CMK (cell line): ENCODE data around the gene CASS4.

Experiments
- DNase-seq: peaks from one replicate; pipeline ENCODE4 v3.0.0-alpha.2; 2010; ENCODE audit warnings: low read depth

Gene CASS4

DNA sequence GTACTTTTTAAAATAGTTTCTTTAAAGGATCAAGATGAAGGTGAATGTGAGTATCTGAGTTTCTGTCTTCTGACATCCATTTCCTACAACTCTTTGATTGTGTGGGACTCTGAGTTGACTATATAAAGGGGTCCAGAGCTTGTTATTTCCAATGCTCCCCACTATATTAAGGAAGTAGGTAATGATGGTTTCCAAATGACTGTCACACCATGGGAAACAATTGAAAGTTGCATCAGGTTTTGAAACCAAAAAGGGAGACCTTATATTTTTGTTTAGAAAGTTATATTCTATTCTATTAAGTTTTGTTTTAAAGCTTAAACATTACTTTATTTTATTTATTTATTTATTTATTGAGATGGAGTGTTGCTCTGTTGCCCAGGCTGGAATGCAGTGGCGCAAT is 11.2 kb downstream of the CASS4 start:
- DNase-seq, result no peak

DNA sequence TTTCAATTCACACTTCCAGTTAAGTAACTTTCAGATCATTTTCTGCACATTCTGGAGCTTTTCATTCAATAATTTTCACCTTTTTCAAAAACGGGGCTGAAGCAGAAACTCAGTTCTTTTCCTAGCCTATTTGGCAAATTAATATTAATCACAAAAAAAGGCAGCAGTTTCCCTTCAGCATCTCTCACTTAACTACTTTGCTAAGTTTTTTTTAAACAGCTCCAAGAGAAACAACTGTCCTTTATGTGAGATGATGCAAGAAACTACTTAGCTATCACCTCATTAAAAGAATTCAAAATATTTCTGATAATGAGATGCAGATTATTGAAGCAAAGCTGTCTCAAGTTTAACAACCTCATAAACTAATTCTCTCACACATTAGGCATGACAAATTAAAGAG is 11.8 kb downstream of the CASS4 start:
- DNase-seq, result no peak

DNA sequence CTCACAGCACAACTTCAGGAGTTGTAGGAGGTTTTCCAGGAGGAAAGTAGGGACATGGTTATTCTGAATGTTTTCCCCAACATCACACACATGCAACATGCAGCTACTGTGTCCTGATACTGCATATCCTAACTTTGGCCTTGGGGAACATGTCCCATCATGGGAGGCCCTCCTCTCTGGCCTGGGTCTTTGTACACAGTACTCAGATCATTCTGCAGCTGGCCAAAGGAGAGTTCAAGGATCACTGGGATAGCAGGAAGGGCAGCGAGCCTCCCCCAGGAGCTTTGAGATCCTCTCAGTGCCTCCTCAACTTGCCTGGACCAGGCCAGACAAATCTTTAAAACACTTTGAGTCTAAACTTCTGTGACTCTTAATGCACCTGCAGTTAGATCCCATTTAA is 12.9 kb downstream of the CASS4 start:
- DNase-seq, result no peak

DNA sequence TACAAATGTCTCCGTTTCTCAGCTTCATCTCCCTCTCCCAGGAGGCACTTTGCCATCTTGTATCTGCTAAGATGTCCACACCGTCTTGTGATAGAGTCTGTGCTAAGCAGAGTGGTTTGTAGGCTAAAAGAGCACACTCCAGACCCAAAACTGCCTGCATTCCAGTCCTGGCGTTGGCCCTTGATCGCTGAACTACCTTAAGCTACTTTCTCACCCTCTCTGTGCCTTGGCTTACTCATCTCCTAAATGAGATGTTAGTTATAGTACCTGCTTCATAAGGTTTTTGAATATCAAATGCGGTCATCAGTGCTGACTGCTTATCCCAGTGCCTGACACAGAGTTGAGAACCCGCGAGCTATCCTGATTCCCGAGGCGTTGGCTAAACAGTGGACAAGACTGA is 14.0 kb downstream of the CASS4 start:
- no peak for DNase-seq

DNA sequence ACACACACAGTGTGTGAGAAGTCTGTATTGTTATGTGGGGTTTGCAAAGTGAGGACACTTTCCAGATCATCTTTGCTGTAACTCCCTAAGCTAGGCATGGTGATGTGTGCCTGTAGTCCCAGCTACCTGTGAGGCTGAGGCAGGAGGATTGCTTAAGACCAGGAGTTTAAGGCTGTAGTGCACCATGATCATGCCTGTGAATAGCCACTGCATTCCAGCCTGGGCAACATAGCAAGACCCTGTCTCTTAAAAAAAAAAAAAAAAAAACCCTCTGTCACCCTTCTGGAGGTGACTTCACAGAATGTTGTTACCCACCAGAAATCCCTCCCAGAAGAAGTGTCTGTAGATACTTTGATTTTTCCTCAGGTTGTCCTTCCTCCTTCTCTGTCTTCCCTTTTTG is 14.9 kb downstream of the CASS4 start:
- no peak for DNase-seq

DNA sequence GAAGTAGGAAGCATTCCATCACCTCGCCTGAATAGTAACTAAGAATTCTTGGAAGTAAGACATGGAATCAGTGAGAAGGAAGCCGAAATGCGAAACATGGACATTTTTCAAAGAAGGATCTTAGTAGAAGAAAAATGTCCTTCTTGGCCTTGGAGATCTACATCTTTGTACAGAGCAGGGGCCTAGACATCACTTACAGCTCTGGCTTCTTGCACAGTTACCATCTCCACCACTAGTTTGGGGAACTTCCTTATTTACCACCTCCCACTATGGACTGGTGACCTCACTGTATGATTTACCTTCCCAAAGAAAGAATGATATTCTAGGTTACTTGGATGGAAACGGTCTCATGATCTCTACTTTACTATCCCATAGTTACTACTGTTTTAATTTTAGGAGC is 15.7 kb downstream of the CASS4 start:
- no peak for DNase-seq

DNA sequence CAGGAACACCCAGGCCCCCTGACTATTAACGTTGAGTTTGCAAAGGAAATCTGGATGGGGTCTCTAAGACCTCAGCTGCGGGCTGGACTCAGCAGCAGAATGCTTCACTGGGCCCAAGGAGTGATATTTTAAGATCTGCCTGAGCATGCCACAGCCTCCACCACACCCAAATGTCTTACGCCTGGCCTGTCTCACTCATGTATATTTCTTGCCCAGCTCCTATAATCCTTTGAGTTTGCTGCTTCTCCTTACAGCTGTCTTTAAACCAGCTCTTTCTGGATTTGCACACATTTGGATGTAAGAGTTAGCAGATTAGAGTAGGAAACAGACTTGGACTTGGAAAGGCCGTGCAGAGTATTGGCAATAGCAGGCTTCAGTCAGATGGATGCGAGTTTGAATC is 16.4 kb downstream of the CASS4 start:
- DNase-seq, result no peak

DNA sequence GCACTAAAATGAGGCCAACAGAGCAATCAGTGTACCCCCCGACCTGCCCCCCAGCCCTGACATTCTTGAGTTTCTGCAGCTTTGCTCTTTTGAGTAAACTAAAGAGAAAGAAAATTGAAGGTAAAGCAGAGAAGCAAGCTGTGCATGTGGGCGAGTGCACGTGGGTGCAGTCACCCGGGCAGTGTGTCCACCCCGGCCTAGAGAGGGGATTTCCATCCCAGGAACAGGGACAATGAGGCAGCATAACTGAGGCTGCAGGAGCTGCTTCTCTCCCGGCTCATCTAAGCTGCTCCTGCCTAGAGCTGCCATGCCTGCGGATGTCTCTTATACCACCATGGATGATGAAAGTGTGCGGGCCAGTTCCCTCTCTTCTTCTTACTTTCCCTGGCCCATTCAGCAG is 16.8 kb downstream of the CASS4 start:
- no peak for DNase-seq

DNA sequence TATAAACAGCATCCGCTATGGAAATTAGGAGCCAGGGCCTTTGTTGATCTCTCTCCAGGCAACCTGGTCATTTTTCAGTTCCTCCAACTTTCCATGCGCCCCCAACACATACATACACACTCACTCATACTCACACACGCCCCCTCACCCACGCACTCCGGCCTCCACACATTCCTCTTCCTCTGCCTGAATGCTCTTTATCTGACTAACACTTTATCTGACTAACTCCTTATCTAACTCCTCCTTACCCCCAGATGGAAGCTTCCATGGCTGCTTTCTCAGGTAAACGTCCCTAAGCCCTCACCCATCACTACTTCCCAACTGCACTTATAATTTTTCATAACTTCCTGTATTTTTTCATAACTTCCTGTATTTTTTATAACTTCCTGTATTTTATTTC is 17.4 kb downstream of the CASS4 start:
- peak; percentile 40 for DNase-seq

DNA sequence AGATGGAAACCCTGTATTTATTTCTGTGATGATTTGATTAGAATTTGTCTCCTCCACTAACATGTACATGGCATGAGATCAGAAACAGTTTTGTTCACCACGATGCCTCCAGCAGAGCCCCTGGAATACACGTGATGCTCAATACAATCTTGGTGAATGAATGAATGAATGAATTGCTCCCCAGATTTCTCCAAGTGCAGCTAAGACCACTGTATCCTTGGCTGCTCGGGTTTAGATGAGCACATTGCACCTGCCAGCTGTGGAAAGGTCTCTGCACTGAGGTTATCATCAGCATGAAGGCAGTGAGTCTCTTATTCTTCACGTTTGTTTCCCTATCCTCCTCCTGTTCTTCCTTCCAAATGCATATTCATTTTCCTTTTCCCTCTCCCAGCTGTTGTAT is 17.9 kb downstream of the CASS4 start:
- DNase-seq, result no peak

DNA sequence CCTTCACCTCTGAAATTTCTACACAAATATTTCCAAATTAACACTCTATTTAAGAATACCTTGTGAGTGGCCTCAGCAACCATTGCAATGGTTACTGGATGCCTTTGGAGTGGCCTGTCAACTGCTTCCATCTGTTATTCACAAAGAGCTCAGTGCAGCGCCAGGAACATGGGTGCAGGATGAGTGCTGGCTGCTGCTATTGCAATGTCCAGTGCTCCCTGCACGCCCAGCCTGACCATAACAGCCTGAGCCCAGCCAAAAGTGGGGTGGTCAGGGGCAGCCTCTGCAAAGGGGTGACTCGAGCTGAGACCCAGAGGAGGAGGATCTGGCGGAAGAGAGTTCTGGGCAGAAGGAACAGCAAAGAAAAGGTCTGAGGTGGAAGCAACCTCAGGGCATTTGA is 18.4 kb downstream of the CASS4 start:
- no peak for DNase-seq

DNA sequence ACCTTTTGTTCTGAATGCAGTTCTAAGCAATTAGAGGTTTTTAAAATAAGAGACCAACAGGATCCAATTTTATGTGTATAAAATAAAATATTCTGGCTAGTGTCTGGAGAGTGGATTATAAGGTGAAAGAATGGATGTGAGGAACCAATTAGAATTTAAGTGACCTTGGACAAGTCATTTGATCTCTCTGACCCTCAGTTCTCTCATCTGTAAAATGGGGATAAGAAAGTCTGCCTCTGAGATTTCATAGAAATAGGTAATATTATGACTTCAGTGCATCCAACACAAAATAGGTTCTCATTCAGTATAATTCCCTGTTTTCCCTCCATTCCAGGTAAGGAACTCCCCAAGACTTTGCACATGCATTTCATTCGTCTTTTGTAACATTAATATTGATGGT is 18.9 kb downstream of the CASS4 start:
- no peak for DNase-seq

DNA sequence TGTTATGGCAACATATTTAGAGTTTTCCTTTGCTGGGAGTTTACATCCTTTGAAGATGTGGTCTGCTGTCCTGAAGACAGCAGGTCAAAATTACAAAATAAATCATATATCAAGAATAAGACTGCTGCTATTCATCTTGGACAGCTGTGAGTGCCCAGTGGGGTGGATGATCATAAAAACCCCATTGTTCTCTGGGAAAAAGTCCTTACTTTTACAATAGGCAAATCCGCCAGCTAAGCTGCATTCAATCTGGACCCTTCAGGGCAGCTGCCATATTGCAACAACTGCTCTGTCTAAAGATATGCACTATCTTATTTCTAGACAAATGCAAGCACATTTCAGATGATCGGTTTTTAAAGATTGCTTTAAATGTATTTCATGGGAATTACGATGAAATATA is 19.4 kb downstream of the CASS4 start:
- no peak for DNase-seq

DNA sequence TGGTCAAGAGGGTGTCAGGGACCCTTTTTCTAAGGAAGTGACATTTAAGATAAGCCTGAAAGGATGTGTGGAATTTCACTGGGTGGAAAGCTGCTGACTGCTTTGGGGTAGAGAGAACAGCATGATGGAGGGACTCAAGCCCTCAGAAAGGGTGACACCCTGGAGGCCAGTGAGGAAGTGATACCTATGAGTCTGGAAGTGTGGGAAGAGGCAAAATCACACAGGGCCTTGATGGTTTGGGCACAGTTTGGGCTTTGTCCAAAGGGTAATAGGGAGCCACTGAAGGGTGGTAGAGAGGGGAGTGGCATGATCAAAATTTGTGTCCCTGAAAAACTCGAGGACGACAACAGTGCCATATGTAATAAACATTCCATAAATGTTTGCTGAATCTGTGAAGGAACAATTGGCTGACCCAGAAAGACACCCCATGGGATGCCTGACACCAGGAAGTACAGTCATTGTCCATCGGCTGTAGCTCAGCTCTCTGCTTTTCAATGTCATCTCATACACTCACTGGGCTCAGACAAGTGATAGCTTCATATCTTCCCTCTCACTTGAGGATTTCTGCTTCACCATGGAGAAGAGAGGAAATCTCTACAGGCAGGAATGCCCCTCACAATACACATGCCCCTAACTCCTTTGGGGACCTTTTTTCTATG is 21.3 kb downstream of the CASS4 start:
- DNase-seq, result no peak

DNA sequence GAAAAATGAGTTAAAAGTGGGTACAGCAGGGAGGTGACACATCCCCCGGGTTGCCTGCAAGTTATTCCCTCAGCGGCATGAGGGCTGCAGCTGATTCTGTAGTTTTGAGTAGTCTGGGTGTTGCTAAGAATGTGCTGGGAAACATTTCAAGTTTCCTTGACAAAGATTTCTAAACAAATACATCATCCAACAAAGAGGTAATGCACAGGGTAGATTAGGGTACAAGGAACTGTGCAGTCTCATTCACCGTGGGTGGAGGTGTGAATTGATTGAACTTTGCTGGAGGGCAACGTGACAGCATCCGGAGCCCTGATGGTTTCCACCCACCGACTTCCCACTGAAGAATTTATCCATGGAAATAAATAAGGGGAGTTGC is 21.8 kb downstream of the CASS4 start:
- no peak for DNase-seq

DNA sequence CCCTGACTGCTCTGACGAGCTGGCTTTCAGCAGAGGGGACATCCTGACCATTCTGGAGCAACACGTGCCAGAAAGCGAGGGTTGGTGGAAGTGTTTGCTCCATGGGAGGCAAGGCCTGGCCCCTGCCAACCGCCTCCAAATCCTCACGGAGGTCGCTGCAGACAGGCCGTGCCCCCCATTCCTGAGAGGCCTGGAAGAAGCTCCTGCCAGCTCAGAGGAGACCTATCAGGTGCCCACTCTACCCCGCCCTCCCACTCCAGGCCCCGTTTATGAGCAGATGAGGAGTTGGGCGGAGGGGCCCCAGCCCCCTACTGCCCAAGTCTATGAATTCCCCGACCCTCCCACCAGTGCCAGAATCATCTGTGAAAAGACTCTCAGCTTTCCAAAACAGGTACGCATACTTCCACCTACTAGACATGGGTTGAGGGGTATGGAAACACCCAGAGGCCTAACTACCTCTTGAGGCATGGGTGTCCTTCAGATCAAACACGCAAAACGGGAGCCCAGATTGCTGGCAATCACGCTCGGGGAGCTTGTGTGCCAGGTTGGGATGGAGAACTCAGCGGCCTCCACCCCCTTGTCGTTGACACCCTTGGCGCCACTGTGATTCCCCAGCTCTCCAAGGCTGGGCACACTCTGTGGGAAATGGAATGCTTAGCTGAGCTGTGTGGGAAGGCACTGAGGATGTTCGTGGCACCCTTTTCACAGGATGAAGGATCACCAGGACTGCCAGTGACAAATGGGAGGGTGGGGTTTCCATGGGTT is 25.3 kb downstream of the CASS4 start:
- no peak for DNase-seq

DNA sequence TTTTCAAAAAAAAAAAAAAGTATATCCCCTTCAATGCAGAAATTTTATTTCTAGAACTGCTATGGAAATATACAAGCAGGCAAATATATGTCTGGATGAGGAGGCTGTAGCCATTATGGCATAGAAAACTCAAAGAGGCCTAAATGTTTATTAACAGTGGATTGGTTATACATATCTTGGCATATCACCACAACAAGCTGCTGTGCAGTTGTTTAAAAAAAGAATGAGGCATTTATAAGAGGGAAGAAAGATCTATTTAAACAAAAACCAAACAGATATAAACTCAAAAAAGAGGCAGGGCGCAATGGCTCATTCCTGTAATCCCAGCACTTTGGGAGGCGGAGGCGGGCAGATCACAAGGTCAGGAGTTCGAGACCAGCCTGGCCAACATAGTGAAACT is 26.2 kb downstream of the CASS4 start:
- no peak for DNase-seq

DNA sequence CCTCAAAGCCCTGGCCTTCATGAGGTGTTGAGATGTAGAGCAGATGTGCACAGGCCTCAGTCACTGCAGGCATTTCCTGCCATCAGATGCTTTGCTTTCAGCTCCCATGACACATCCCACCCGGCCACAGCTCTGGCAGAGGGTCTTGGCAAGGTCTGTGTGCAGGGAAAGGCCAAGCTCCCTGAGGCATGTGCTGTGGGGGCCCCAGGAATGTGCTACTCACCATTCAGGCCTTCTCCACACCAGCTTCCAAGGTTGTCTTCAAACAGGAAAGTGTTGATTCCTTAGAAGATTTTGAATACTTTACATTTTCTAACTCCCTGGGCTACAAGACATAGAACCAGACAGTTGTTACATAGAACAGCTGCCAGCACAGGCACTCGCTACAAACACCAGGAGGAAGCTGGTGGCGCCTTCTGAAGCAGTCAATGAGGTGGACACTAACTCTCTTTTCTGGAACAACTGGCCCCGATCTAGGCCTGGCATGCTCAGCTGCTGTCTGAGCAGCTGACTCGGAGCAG is 27.8 kb downstream of the CASS4 start:
- no peak for DNase-seq

DNA sequence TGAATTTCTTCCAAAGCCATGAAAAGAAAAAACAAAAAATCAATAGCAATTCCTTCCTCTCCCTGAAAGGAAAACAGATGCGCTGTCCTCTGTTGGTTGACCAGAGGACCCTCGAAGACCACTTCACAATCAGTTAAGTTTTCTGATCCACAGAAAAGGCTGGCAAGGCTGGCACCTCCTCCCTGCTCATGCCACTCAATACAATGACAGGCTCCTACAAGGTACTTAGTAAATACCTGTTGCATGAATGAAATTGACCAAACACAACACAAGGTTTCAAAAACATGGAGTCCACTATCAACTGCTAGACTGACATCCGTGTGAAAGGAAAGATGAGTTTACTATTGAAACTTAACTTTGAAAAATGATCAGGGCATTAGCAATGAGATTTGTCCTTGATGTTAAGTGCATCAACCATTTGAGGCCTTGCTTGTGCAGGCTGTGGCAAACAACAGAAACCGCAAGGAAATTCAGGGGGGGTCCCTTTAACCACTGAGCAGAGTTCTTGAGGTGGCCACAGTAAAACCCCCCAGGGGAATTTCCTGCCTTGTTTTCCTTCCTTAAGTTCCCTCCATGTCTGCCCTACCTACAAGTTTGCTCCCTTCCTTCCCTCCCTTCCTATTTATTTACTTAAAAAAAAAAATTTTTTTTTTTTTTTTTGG is 28.4 kb downstream of the CASS4 start:
- no peak for DNase-seq

DNA sequence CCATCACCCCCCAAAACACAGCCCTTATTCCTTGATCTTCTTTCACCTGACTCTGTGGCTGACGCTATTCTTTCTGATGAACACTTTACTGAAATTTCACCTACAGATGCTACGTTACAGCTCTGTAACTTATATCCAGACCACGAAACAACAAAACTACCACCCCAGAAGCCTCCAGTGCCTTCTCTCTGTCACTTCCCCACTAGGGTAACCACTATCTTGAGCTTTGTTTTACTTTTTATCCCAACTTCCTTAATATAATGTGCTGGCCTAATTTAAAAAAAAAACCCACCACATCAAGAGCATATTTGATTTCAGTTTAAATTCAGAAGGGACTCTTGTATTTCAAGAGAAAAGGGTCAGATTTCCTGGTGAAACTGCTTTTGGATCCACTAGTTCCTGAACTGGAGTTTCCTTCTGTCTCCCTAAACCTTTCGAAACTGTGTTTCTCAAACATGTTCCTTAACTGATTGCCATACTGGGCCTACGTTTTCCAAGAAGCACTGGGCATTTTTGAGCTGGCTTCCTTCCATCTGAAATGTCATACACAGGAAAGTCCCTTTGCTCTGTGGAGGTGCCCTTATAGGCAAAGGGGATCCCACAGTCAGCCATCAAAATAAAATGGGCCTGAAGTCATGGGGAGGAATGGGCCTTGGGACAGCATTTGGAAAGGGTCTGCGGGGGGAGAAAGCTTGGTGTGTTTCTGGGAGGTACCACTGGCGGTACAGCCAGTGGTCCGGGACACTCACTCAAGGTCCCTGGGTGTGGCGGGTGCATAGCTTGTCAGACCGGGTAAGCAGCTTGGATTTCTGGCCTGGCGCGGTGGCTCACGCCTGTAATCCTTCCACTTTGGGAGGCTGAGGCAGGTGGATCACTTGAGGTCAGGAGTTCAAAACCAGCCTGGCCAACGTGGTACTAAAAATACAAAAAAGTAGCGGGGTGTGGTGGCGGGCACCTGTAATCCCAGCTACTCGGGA is 30.6 kb downstream of the CASS4 start:
- DNase-seq, result no peak

DNA sequence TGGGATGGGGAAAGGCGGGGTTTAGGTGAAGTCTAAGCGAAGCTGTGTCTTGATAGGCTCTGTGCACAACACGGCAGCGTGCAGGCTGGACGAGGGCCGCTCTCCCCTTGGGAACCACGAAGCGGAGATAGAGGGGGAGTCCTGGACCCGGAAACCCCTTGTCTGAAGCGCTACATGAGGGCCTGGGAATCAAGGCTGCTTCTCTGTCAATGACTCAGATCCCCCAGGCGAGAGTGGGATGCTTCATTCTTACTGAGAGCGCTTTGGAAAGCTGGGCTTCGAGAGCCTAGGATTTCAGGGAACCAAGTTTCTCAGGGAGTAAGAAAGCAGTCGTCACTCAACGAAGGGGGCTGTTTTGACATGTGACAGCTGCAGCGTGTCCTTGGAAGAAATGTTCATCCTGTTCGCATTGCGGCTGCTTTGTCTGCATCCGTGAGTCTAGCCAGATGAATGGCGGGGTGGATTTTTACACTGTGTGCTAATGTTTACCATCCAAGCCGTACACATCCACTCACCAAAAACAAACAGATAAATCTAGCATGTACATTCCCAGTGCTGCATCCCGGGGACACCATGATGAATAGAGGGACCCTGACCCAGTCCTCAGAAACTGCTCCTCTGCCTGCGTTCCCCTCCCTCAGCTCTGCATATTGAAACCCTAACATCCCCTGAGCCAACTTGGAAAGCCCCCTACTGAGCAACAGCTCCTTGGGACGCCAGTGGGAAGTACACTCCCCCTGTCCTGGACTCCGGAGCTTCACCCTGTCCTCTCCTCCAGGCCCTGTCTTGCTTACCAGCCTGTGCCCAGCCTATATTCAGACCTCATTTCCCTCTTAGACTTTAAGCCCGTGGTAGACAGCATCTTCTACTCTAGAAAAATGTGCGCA is 31.8 kb downstream of the CASS4 start:
- DNase-seq, result no peak
